Suprapubic skin (tissue), 4 donors: ENCODE data around the gene RBMY1D. TPM values are rescaled to one million over a fixed set of nuclear protein-coding genes. Genes with fewer than 3 reads are reported as not detected.
"Not testable (repeated sequence)": the region's sequence is repeated elsewhere in the genome, so short reads cannot be mapped to it uniquely, and the experiment has no call there.

ENCODE experiments used
- DNase-seq, 2 donors: peaks; one replicate each; pipeline ENCODE4 v3.0.0-alpha.2; 2019; ENCODE audit warnings: low spot score in 2 of 2
- H3K27ac ChIP-seq: fragments of 200-600 bp; sonication (generic); one replicate; pipeline ENCODE4 v1.5.1; 2019
- H3K27me3 ChIP-seq: fragments of 200-600 bp; sonication (generic); one replicate; pipeline ENCODE4 v1.5.1; 2019
- H3K36me3 ChIP-seq: fragments of 200-600 bp; sonication (generic); one replicate; pipeline ENCODE4 v1.5.1; 2019
- H3K4me1 ChIP-seq: fragments of 200-600 bp; sonication (generic); one replicate; pipeline ENCODE4 v1.5.1; 2019
- H3K4me3 ChIP-seq: fragments of 200-600 bp; sonication (generic); one replicate; pipeline ENCODE4 v1.5.1; 2019; ENCODE audit warnings: mild to moderate bottlenecking
- H3K9me3 ChIP-seq: fragments of 200-600 bp; sonication (generic); one replicate; pipeline ENCODE4 v1.5.1; 2019
- EP300 ChIP-seq: sonication (generic); formaldehyde crosslinking; IDR thresholded peaks from one replicate; pipeline ENCODE4 v1.6.1; 2017; ENCODE audit warnings: antibody characterized with exemption
- POLR2A ChIP-seq, 2 donors: fragments of 450-650 bp; IDR thresholded peaks; one replicate each; pipeline ENCODE4 v1.6.1; 2017; ENCODE audit warnings: antibody characterized with exemption in 2 of 2, mild to moderate bottlenecking in 2 of 2, moderate library complexity in 2 of 2
- POLR2AphosphoS5 ChIP-seq, 3 donors: sonication (generic); formaldehyde crosslinking; IDR thresholded peaks; one replicate each; pipeline ENCODE4 v1.6.1; 2017; ENCODE audit warnings: antibody characterized with exemption in 3 of 3
- WGBS: methylation state at CpG from one replicate; pipeline ENCODE4 v1.1.5; 2018; 5-methylcytosine and 5-hydroxymethylcytosine counted together
- total RNA-seq, 4 donors: library from RNA; depleted of rRNA; stranded (reverse); fragments of >200 nt; gene quantifications; one replicate each; pipeline ENCODE4 v1.1.0, GENCODE V29; 2016
- TF ChIP-seq, protein P1 (sequence below), 2 donors: fragments of 200-600 bp in 1 of 2; fragments of 450-650 bp in 1 of 2; sonication (generic) in 1 of 2; IDR thresholded peaks; one replicate each; pipeline ENCODE4 v1.5.1; 2016 to 2019; ENCODE audit warnings: antibody characterized with exemption in 2 of 2, mild to moderate bottlenecking in 1 of 2, moderate library complexity in 1 of 2

The RBMY1D gene
- not detected for total RNA-seq

DNA sequence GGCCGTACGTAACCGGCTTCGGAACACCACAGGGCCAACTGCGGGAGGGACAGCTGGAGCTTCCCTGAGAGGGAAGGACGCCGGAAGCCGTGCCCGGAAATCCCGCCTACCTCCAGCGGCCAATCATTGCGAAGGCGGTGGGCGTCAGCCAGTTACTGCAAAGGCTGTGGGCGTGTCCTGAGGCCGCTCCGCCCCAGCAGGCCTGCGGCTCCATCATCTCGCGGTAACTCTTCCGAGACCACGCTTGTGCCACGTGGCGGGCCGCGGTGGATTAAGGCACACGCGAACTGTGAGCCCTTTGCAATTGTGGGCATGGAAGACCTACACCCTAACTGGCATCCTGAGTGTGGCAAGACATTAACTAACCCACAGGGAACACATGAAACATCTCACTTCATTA, at the start of gene RBMY1D:
TSS of gene RBMY1D (minus strand) at position 101 of the 400 bp plus-strand sequence. CDS start 2,013 bp downstream, outside the sequence.
- not testable (repeated sequence) for H3K27ac ChIP-seq, H3K4me1 ChIP-seq, H3K9me3 ChIP-seq, H3K4me3 ChIP-seq, H3K36me3 ChIP-seq, H3K27me3 ChIP-seq, DNase-seq
- no CpG with 5 or more reads among the region's 28 CpGs for WGBS

DNA sequence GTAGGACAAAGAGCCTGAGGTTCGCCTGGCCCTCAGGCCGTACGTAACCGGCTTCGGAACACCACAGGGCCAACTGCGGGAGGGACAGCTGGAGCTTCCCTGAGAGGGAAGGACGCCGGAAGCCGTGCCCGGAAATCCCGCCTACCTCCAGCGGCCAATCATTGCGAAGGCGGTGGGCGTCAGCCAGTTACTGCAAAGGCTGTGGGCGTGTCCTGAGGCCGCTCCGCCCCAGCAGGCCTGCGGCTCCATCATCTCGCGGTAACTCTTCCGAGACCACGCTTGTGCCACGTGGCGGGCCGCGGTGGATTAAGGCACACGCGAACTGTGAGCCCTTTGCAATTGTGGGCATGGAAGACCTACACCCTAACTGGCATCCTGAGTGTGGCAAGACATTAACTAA, 23.6 kb upstream of the RBMY1D start, which contains the start of gene RBMY1E:
TSS of gene RBMY1E (minus strand) at position 101 of the 400 bp plus-strand sequence. CDS start 1,978 bp downstream, outside the sequence.
- H3K4me1 ChIP-seq, H3K27me3 ChIP-seq, H3K27ac ChIP-seq, H3K9me3 ChIP-seq, H3K36me3 ChIP-seq, DNase-seq, H3K4me3 ChIP-seq: not testable (repeated sequence)
- WGBS = no CpG with 5 or more reads among the region's 29 CpGs

DNA sequence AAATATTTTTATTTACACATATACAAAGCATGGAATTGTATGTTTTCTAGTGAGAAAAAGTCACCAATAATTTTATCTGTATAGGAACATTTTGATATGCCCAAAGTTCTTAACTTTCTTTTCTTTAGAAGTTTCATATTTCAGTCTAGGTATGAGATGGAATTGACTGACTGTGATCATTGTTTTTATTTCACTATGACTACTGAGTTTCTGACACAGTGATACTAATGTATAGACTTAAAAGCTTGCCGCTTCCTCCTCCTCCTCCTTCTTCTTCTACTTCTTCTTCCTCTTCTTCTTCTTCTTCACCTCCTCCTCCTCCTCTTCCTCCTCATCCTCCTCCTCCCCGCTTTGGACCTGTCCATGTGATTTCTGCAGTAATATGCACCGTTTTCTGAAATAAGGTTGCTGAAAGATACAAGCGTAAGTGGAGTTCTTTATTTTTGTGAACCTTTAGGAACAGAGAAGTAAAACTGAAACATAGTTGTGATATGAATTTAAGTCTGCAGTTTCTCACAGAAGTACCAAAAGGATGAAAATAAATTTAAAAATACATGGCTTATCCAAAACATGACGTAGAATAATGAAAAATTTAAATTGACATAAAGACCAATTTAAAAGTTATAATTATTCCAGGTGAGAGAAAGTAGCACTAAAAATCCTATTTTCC, 24.8 kb downstream of the RBMY1D start:
- H3K27ac ChIP-seq, DNase-seq, H3K27me3 ChIP-seq, H3K4me3 ChIP-seq, H3K36me3 ChIP-seq, H3K4me1 ChIP-seq, H3K9me3 ChIP-seq: not testable (repeated sequence)
- WGBS = no CpG with 5 or more reads among the region's 5 CpGs

DNA sequence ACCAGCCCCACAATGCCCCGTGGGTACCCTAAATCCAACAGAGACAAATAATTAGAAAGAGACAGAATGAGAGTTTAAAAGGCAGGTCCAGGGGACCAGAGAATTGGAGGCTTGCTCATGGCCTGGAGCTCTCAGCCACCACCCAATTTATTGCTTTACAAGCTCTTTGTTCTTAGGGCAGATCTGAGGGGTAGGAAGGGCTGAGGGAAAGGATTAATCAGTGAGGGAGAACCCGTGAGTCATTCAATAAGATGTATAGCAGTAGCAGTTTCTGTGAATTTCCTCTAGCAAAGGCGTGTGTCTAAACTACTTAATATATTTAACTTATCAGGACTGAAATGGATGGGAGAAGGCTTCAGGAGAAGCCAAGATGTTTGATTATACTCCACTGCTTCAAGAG, 48.8 kb downstream of the RBMY1D start:
- no CpG with 5 or more reads among the region's 3 CpGs for WGBS

DNA sequence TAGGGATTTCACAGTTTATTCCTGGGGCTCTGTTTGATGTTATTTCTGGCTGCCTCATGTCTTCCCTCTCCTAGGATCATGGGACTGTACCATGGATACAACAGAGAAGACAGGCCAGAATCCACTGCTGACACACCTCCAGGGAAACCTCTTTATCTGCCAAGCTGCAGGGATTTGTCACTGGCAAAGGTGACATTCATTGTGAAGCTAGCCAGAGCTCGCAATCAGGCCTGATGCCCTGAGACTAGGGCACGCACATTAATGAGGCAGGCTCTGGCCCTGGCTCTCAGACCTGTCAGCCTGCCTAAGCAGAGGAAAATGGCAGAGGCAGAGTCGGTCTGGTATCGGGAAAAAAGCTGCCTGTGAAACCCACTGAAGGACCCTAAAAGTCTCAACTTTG, 52.2 kb downstream of the RBMY1D start:
- Histone ChIP-seq H3K27me3 (no peaks in the 10 kb centered on the region), H3K27ac (no peak overlapping the region), H3K36me3 (no peaks in the 10 kb centered on the region), H3K4me3 (no peak overlapping the region), H3K4me1 (no peaks in the 10 kb centered on the region), H3K9me3 (no peaks in the 10 kb centered on the region)
- TF ChIP-seq POLR2A (IDR thresholded peaks at IDR 0.05) = no peak
- TF ChIP-seq POLR2AphosphoS5 (IDR thresholded peaks at IDR 0.05) = no peak
- TF ChIP-seq, protein P1, sequence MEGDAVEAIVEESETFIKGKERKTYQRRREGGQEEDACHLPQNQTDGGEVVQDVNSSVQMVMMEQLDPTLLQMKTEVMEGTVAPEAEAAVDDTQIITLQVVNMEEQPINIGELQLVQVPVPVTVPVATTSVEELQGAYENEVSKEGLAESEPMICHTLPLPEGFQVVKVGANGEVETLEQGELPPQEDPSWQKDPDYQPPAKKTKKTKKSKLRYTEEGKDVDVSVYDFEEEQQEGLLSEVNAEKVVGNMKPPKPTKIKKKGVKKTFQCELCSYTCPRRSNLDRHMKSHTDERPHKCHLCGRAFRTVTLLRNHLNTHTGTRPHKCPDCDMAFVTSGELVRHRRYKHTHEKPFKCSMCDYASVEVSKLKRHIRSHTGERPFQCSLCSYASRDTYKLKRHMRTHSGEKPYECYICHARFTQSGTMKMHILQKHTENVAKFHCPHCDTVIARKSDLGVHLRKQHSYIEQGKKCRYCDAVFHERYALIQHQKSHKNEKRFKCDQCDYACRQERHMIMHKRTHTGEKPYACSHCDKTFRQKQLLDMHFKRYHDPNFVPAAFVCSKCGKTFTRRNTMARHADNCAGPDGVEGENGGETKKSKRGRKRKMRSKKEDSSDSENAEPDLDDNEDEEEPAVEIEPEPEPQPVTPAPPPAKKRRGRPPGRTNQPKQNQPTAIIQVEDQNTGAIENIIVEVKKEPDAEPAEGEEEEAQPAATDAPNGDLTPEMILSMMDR (IDR thresholded peaks at IDR 0.05) = no peak
- no peak for TF ChIP-seq EP300
- WGBS = no CpG with 5 or more reads among the region's 4 CpGs
- no peak for DNase-seq

More for the DNA sequence above, 48.8 kb downstream of the RBMY1D start:
- H3K27me3 ChIP-seq = no peaks in the 10 kb centered on the region
- DNase-seq = no peak
- no peaks in the 10 kb centered on the region for H3K4me1 ChIP-seq
- H3K36me3 ChIP-seq = no peaks in the 10 kb centered on the region
- H3K9me3 ChIP-seq = no peaks in the 10 kb centered on the region
- H3K27ac ChIP-seq = no peak overlapping the region
- TF ChIP-seq EP300 = no peak
- no peak for TF ChIP-seq POLR2A (IDR thresholded peaks at IDR 0.05)
- no peak for TF ChIP-seq POLR2AphosphoS5 (IDR thresholded peaks at IDR 0.05)
- TF ChIP-seq, protein P1 (IDR thresholded peaks at IDR 0.05) = no peak
- no peak overlapping the region for H3K4me3 ChIP-seq

DNA sequence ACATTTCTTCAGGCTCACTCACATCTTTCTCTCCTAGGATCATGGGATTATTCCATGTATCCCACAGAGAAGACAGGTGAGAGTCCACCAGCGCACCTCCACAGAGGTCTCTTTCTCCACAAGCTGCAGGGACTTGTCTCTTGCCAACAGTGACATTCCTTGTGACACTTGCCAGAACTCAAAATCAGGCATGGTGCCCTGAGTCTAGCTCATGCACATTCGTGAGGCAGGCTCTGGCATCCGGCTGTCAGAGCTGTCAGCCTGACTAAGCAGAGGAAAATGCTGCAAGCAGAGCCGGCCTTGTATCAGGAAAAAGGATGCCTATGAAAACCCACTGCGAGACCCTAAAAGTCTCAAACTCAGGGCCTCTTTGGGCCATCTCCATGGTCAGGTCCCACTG, 54.8 kb downstream of the RBMY1D start:
- Histone ChIP-seq H3K36me3 (no peaks in the 10 kb centered on the region), H3K9me3 (no peaks in the 10 kb centered on the region), H3K4me1 (no peaks in the 10 kb centered on the region), H3K27me3 (no peaks in the 10 kb centered on the region), H3K4me3 (no peak overlapping the region), H3K27ac (no peak overlapping the region)
- TF ChIP-seq, protein P1 (IDR thresholded peaks at IDR 0.05) = no peak
- no peak for TF ChIP-seq EP300
- no peak for TF ChIP-seq POLR2AphosphoS5 (IDR thresholded peaks at IDR 0.05)
- TF ChIP-seq POLR2A (IDR thresholded peaks at IDR 0.05) = no peak
- DNase-seq = no peak
- WGBS = no CpG with 5 or more reads among the region's 5 CpGs

DNA sequence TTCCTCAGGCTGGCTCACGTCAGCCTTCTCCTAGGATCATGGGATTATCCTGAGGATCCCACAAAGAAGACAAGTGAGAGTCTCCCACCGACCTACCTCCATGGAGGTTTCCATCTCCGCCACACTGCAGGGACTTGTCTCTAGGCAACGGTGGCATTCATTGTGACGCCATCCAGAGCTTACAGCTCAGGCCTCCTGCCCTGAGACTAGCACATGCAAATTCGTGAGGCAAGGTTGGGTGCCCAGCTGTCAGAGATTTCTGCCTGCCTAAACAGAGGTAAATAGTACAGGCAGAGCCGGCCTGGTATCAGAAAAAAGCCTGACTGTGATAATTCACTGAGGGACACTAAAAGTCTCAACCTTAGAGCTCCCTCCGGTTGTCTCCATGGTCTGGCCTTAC, 58.0 kb downstream of the RBMY1D start:
- no peaks in the 10 kb centered on the region for H3K9me3 ChIP-seq
- WGBS = no CpG with 5 or more reads among the region's 8 CpGs
- no peak overlapping the region for H3K4me3 ChIP-seq
- no peaks in the 10 kb centered on the region for H3K4me1 ChIP-seq
- H3K36me3 ChIP-seq = no peaks in the 10 kb centered on the region
- TF ChIP-seq, protein P1 (IDR thresholded peaks at IDR 0.05) = no peak
- TF ChIP-seq POLR2A (IDR thresholded peaks at IDR 0.05) = no peak
- no peak for TF ChIP-seq EP300
- TF ChIP-seq POLR2AphosphoS5 (IDR thresholded peaks at IDR 0.05) = no peak
- H3K27ac ChIP-seq = no peak overlapping the region
- no peak for DNase-seq
- no peaks in the 10 kb centered on the region for H3K27me3 ChIP-seq
